ENCODE data around the gene ACVR1B. TPM values are rescaled to one million over a fixed set of nuclear protein-coding genes. Genes with fewer than 3 reads are reported as not detected.

ACVR1B gene
- total RNA-seq, 6 experiments from 2014 or later, result 14.1 to 28.0 (median 25.0) TPM

DNA sequence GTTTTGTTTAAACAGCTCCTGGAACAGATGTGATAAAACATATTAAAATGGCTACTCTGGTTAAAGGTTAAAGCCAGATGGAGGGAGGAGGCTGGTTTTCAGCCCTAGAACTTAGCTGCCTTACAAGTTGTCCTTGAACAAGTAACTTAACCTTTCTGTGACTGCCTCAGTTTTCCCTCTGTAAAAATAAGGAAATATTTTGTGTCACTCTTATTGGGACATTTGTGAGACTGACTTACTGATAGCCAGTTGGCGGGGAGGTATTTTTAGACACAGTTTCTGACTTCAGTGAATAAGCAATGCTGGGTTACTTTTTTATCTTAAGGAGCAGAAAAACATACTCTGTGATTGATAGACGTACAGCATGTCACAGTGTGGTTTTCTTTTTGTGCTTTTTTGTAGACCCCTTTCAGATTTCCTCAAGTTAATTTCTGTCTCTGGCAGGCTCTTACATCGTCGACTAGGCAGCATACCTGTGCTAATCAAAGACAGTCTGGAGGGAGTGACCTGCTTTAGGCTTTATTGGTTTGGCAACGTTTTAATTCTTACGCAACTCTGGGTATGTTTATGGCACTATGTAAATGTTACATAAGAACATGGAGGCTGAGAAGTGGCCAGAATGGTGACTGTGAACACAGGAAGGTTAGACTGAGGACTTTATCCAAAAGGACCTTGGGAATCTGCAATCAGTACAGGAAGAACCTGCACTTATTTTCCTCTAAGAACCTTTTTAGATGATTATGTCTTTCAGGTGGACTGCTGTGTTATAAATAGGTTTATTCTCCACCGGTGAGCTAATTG, 3.3 kb downstream of the ACVR1B start:
- TF ChIP-seq, protein P1, sequence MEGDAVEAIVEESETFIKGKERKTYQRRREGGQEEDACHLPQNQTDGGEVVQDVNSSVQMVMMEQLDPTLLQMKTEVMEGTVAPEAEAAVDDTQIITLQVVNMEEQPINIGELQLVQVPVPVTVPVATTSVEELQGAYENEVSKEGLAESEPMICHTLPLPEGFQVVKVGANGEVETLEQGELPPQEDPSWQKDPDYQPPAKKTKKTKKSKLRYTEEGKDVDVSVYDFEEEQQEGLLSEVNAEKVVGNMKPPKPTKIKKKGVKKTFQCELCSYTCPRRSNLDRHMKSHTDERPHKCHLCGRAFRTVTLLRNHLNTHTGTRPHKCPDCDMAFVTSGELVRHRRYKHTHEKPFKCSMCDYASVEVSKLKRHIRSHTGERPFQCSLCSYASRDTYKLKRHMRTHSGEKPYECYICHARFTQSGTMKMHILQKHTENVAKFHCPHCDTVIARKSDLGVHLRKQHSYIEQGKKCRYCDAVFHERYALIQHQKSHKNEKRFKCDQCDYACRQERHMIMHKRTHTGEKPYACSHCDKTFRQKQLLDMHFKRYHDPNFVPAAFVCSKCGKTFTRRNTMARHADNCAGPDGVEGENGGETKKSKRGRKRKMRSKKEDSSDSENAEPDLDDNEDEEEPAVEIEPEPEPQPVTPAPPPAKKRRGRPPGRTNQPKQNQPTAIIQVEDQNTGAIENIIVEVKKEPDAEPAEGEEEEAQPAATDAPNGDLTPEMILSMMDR (IDR thresholded peaks at IDR 0.05), result no peak
- TF ChIP-seq POLR2A (IDR thresholded peaks at IDR 0.05), result peak; percentile 31
- H3K4me1 ChIP-seq, result peaks cover 0 to 49% (median 15%) of the 10 kb centered on the region in 4 donors
- intact Hi-C loops (cut with DNase I), result no loop called here
- no peaks in the 10 kb centered on the region for H3K9me3 ChIP-seq
- WGBS (ENCODE audit: insufficient coverage, low coverage, low lambda C conversion rate, missing lambda C conversion rate), result 9% methylated on average over 7 of the region's 7 CpGs
- H3K36me3 ChIP-seq, result no peaks in the 10 kb centered on the region
- ATAC-seq, result peak; percentile 5 to 50 (median 24)
- H3K27me3 ChIP-seq, result no peaks in the 10 kb centered on the region
- H3K27ac ChIP-seq, result peak overlapping the region; percentile 22 to 95 (median 37)
- DNase-seq, result peak in 1 of 3 donors; percentile 35
- peak overlapping the region in 1 of 3 donors; percentile 94 for H3K4me3 ChIP-seq

GRCh38 chr12:51955702-51956101, 4.2 kb downstream of the ACVR1B start:
- H3K4me1 ChIP-seq, result peaks cover 0 to 59% (median 19%) of the 10 kb centered on the region in 4 donors
- H3K4me3 ChIP-seq, result no peak overlapping the region
- DNase-seq (peak in 1 of 3 donors; percentile 23), ATAC-seq (no peak)
- no peak for TF ChIP-seq POLR2A (IDR thresholded peaks at IDR 0.05)
- no peaks in the 10 kb centered on the region for H3K27me3 ChIP-seq
- WGBS (ENCODE audit: insufficient coverage, low coverage, low lambda C conversion rate, missing lambda C conversion rate), result 40% methylated on average over 1 of the region's 1 CpG
- no peaks in the 10 kb centered on the region for H3K36me3 ChIP-seq
- H3K27ac ChIP-seq, result peak overlapping the region in 1 of 3 donors; percentile 95
- intact Hi-C loops (cut with DNase I), result no loop called here
- H3K9me3 ChIP-seq, result no peaks in the 10 kb centered on the region

- DNase-seq (peak in 1 of 3 donors; percentile 43), ATAC-seq (no peak)
- intact Hi-C loops (cut with DNase I), result no loop called here
- 93% methylated on average over 7 of the region's 13 CpGs for WGBS (ENCODE audit: insufficient coverage, low coverage, low lambda C conversion rate, missing lambda C conversion rate)
- Histone ChIP-seq H3K36me3 (no peaks in the 10 kb centered on the region), H3K4me3 (no peak overlapping the region), H3K9me3 (no peaks in the 10 kb centered on the region), H3K27me3 (no peaks in the 10 kb centered on the region), H3K27ac (peak overlapping the region in 2 of 3 donors; percentile 12 to 57), H3K4me1 (peaks cover 0 to 78% (median 27%) of the 10 kb centered on the region in 4 donors)
- TF ChIP-seq, protein P1 (IDR thresholded peaks at IDR 0.05), result no peak
- TF ChIP-seq POLR2A (IDR thresholded peaks at IDR 0.05), result no peak
These were observed 7.0 kb downstream of the ACVR1B start for GRCh38 chr12:51958542-51958941.

DNA sequence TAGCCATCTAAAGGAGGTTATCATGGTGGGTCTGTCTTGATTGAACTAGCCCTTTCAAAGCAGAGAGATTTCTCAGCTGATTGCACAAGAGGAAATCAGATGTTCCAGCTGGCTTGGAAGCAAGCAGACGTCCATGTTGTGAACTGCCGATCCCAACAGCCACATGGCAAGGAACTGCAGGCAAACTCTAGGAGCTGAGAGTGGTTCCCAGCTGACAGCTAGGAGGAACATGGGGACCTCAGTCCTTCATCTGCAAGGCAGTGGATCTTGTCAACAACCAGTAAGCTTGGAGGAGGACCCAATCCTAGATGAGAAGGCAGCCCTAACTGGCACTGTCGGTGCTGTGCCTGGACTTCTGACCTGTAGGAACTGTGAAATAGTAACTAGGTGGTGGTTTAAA, 7.7 kb downstream of the ACVR1B start:
- Histone ChIP-seq H3K27me3 (no peaks in the 10 kb centered on the region), H3K27ac (peak overlapping the region; percentile 12 to 57 (median 34)), H3K9me3 (no peaks in the 10 kb centered on the region), H3K4me1 (peaks cover 0 to 71% (median 26%) of the 10 kb centered on the region in 4 donors), H3K4me3 (peak overlapping the region in 2 of 3 donors; percentile 19 to 48), H3K36me3 (no peaks in the 10 kb centered on the region)
- DNase-seq (peak in 1 of 3 donors; percentile 70), ATAC-seq (peak; percentile 50 to 69 (median 60))
- intact Hi-C loops (cut with DNase I), result no loop called here
- WGBS (ENCODE audit: insufficient coverage, low coverage, low lambda C conversion rate, missing lambda C conversion rate), result 28% methylated on average over 2 of the region's 3 CpGs
- TF ChIP-seq, protein P1 (IDR thresholded peaks at IDR 0.05), result no peak
- TF ChIP-seq POLR2A (IDR thresholded peaks at IDR 0.05), result no peak

DNA sequence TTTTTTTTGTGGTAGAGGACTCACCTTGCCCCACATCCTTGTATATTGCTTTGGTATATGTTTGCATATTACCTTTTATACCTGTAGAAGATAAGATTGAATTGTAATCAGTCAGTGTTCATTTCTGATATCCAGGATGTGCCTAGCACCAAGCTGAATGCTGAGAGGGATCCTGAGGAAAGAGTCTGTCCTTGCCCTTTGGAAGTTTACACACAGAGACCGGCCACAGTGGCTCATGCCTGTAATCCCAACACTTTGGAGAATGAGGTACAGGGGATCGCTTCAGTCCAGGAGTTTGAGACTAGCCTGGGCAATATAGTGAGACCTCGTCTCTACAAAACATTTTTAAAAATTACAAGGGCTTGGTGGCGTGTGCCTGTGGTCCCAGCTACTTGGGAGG, 8.4 kb downstream of the ACVR1B start:
- DNase-seq, result peak in 1 of 3 donors; percentile 44
- Histone ChIP-seq H3K4me1 (peaks cover 0 to 64% (median 23%) of the 10 kb centered on the region in 4 donors), H3K9me3 (no peaks in the 10 kb centered on the region), H3K27me3 (no peaks in the 10 kb centered on the region), H3K4me3 (peak overlapping the region in 2 of 3 donors; percentile 19 to 48), H3K27ac (peak overlapping the region in 2 of 3 donors; percentile 3 to 57), H3K36me3 (no peaks in the 10 kb centered on the region)
- 53% methylated on average over 4 of the region's 4 CpGs for WGBS (ENCODE audit: insufficient coverage, low coverage, low lambda C conversion rate, missing lambda C conversion rate)
- intact Hi-C loops (cut with DNase I), result no loop called here
- TF ChIP-seq, protein P1 (IDR thresholded peaks at IDR 0.05), result no peak
- TF ChIP-seq POLR2A (IDR thresholded peaks at IDR 0.05), result no peak
- ATAC-seq, result peak; percentile 51 to 67 (median 58)
